Measurements from ENCODE around the gene AEBP1.

AEBP1 gene

DNA sequence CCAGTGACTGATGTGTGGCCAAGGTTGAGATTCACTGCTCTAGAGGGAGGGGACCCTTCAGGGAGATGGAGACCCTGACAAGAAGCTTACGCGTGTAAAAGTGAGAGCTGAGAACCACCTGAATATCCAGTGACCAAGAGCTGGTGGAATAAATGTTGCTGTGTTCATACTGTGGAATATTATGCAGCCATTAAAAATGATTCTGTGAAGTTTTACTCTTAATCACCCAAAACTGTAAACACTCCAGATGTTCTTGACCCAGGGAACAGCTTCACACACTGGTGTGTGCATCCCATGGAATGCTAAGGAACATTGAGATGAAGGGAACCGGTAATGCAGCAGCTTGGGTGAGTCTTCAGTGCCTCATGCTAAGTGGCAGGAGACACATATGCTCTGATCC lies 17.5 kb upstream of the AEBP1 start:
- DNase-seq, result no peak

GRCh38 chr7:44087911-44088838 lies 16.0 kb upstream of the AEBP1 start:
- no peak for DNase-seq

- DNase-seq, result no peak
Observed at GRCh38 chr7:44093102-44093641, 11.0 kb upstream of the AEBP1 start.

- no peak for DNase-seq
Observed at GRCh38 chr7:44094365-44094764, 9.8 kb upstream of the AEBP1 start.

DNA sequence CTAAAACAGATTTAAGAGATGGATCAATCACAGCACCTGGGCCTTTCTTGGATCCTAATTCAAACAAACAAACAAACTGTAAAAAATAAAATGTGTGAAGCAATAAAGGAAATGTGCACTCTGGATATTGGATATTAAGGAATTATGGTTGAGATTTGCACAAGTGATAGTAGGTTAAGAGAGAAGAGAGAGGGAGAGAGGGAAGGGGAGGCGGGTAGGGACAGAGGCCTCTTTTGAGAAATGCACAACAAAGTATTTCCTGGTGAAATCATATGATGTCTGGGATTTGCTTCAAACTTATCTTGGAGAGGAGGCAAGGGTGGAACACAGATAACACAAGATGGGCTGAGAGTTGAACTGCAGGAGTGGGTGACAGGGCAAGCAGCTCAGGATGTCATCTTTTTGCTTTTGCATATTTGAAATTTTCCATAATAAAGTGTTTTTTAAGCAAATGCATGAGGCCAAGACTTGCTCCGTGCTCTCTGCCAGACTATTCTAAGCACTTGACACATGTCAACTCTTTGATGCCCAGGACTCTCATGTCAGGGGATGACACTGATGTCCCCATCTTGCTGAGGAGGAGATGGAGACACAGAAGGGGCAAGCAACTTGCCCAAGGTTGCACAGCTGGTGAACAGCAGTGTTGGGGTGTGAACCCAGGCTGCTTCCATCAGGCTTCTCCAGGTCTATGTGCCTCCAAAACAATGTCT lies 9.1 kb upstream of the AEBP1 start:
- DNase-seq, result no peak

DNA sequence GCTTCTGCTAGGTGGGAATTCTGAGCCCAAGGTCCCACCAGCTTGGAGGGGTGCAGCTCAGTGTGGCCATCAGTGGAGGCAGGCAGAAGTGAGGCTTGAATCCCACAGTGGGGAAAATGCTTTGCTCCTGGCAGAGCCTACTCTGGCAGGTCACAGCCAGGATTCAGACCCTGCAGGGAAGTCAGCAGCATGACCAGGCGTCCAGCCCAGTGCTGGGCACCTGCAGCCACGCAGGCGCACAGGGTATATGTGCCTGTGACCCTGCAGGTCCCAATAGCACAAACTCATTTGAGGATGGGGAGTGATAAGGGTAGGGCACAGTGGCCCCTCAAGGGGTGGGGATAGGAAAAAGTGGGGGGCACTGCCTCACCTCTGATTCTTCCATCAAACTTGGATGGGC lies 8.4 kb upstream of the AEBP1 start:
- no peak for DNase-seq

DNA sequence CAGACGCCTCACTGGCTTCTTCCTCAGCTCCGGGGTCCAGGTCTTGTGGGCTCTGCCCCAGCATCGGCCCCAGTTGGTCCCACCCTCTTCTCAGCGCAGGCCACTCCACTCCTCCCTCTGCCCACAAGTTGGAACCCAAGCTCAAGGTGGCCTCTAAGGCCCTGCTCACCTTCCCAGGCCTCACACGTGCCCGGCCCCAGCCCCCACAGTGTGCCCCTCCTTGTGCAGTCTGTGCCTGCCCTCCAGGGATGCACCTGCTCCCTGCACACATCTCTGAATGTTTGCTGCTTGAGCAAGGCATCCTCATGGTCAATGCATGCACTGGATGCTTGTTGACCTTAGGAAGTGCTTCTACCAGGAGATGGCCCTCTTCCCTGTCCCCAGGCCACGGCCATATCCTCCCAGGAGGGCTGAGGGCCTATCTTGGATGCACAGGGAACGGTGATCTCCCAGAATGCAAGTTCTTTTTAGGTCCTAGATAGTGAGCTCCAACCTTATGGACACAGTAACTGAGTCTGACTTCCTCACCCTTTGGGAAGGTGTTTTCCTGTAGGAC lies 7.7 kb upstream of the AEBP1 start:
- no peak for DNase-seq

DNA sequence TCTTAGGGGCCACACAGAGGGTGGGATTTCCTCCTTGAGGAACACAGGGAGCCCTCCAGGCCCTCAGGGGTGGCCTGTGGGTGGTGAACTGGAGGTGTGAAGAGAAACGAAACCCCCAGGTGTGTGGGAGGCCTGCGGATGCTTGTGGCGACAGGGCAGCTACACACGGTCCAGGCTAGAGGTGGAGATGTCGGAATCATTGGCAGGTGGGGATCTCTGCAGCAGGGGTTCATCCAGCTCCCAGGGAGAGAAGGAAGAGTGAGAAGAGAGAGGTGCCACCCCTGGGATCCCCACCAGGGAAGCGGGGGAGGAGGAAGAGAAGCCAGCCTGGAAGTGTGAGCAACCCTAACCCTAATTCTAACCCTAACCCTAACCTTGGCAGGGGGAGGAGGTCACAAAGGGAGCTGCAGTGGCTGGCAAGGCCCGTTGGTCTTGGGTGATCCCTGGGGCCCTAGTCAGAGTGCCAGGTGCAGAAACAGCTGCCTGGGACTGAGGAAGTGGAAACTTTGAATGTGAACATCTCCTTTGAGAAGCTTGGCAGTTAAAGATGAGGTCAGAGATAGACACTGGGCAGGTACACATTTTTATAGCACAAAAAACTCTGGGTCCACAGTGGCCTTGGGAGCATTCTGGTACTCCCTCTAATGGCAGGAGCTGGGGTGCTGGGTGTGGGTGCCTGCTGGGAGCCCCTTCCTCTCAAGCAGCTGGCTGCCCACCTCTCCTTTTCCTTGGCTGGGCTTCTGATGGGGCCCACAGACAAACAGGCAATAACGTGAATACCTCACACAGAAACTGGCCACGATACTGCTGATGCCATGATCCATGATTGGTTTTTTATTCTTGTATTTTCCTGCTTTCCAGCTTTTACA lies 6.8 kb upstream of the AEBP1 start:
- peak in 1 of 5 donors; percentile 33 for DNase-seq

GRCh38 chr7:44098092-44099068 lies 5.8 kb upstream of the AEBP1 start:
- DNase-seq, result no peak

DNA sequence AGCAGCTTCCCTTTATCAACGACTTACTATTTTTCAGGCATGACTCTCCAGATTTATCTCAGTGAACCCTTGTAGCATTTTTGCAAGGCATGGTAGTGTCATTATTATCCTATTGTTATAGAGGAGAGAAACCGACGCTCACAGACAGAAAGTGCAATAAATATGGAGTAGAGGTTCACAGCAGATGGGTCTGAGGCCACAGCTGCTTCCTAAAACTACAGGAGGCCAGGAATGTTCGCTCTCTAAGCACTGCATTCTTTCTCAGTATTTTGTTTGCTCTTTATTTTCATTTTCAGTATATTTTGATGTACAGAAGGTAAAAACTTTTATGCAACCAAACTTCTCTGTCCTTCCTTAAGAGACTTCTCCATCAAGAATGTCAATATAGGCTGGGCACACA lies 4.5 kb upstream of the AEBP1 start:
- no peak for DNase-seq

- DNase-seq, result no peak
Observed at GRCh38 chr7:44100458-44101302, 3.5 kb upstream of the AEBP1 start.

GRCh38 chr7:44101303-44101965 lies 2.7 kb upstream of the AEBP1 start:
- no peak for DNase-seq

GRCh38 chr7:44101966-44102845 lies 1.9 kb upstream of the AEBP1 start:
- no peak for DNase-seq

GRCh38 chr7:44102846-44103565 lies 1.1 kb upstream of the AEBP1 start:
- DNase-seq, result no peak

DNA sequence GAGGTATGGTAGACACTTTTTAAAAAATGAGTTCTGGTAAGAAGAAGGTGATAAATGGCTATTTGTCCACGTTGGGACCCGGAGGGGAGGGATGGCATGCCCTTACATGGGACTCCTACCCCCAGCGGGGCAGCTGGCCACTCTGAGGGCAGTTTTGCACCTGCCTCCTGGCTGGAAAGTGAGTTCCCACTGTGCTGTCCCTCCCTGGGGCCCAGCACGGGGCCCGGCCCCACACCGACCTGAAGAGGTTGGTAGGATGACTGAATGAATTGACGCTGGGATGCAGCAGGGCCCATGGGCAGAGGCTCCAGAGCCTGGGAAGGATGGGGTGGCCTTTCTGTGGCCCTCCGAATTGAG lies 601 bp upstream of the AEBP1 start:
- DNase-seq, result no peak

DNA sequence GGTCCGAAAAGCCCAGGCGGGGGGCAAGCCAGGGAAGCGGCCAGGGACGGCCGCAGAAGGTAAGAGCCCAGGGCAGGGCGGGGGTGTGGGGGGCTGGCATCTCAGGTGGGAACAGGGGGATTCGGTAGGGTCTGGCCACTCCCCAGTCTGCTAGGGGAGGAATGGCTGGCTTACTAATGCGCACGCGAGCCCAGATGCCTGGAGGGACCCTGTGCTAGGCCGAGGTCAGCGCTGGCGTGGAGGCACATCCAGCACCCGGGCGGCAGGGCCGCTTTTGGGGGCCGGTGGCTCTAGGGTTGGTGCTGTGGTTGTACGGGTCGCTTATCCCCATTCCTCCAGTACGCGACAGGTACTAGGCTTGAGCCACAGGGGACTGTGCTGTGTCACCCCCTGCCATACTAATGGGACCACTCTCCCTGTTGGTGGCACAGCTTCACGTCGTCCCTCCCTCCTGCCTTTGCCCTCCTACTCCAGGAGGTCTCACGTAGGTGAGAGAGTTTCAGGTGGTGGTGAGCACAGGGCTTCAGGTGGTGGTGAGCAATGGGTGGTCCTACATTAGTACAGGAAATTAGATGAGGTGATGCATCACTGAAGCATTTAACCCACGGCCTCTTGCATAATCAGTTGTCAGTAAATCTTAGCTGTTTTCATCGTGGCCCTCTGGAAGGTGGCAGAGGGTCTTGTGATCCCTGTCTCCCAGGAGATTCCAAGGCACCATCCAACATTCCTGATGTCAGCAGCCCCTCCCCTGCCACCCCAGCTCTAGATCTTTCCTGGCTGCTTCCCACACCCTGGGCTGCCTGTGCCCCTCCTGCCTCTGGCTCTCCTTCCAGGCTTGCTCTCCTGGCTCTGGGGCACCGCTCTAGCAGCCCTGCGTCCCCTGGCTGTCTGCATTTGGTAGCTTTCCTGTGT lies 971 bp downstream of the AEBP1 start:
- no peak for DNase-seq

- no peak for DNase-seq
Observed at GRCh38 chr7:44105832-44106231, 1.7 kb downstream of the AEBP1 start.

Data from T-helper 1 cell (primary cell).